SK-N-SH treated with all-trans-retinoic acid at 6 μM for 48 hours (cell line): ENCODE measurements around the gene UBAP1.
"Not testable (repeated sequence)": the region's sequence is repeated elsewhere in the genome, so short reads cannot be mapped to it uniquely, and the experiment has no call there.

Experiments used
- ATAC-seq: fragments of 200-7000 bp; cut with Tn5 transposase; 3 replicates; pipeline ENCODE4 v1.9.1; 2020; ENCODE audit warnings: mild to moderate bottlenecking, moderate library complexity
- CSDC2 ChIP-seq: fragments of 250-450 bp; sonication (Bioruptor Pico); IDR thresholded peaks from 2 replicates; pipeline ENCODE4 v1.5.0; 2020; ENCODE audit warnings: mild to moderate bottlenecking, moderate library complexity
- ESRRG ChIP-seq: fragments of 250-450 bp; sonication (Bioruptor Pico); IDR thresholded peaks from 2 replicates; pipeline ENCODE4 v1.6.1; 2021; ENCODE audit warnings: mild to moderate bottlenecking
- ISL1 ChIP-seq: fragments of 250-450 bp; sonication (Bioruptor Pico); IDR thresholded peaks from 2 replicates; pipeline ENCODE4 v2.1.2; 2022; ENCODE audit warnings: mild to moderate bottlenecking, moderate library complexity
- OSR1 ChIP-seq: fragments of 250-450 bp; sonication (Bioruptor Pico); IDR thresholded peaks from 2 replicates; pipeline ENCODE4 v1.8.0; 2022; ENCODE audit warnings: moderate library complexity, mild to moderate bottlenecking, inconsistent platforms
- PPARA ChIP-seq: fragments of 250-450 bp; sonication (Bioruptor Pico); IDR thresholded peaks from 2 replicates; pipeline ENCODE4 v1.5.0; 2020; ENCODE audit warnings: mild to moderate bottlenecking, borderline replicate concordance
- RARB ChIP-seq: fragments of 250-450 bp; sonication (Bioruptor Pico); IDR thresholded peaks from 2 replicates; pipeline ENCODE4 v1.8.0; 2021; ENCODE audit warnings: mild to moderate bottlenecking, moderate library complexity
- SNAI2 ChIP-seq: fragments of 250-450 bp; sonication (Bioruptor Pico); IDR thresholded peaks from 2 replicates; pipeline ENCODE4 v1.5.0; 2020; ENCODE audit warnings: mild to moderate bottlenecking, moderate library complexity
- TCF4 ChIP-seq: fragments of 250-450 bp; sonication (Bioruptor Pico); IDR thresholded peaks from 2 replicates; pipeline ENCODE4 v1.8.0; 2021; ENCODE audit warnings: mild to moderate bottlenecking, moderate library complexity, borderline replicate concordance
- TOX ChIP-seq: fragments of 250-450 bp; sonication (Bioruptor Pico); IDR thresholded peaks from 2 replicates; pipeline ENCODE4 v1.8.0; 2021; ENCODE audit warnings: mild to moderate bottlenecking, moderate library complexity, borderline replicate concordance
- ZNF565 ChIP-seq: fragments of 450-650 bp; formaldehyde crosslinking; conservative IDR thresholded peaks from 2 replicates; pipeline ENCODE4 v1.5.0; 2020; ENCODE audit warnings: low read depth, mild to moderate bottlenecking, moderate library complexity
- ZNF8 ChIP-seq: fragments of 450-650 bp; formaldehyde crosslinking; IDR thresholded peaks from 2 replicates; pipeline ENCODE4 v1.5.0; 2020; ENCODE audit warnings: mild to moderate bottlenecking, moderate library complexity
- TF ChIP-seq, protein P1 (sequence below): fragments of 250-450 bp; sonication (Bioruptor Pico); IDR thresholded peaks from 2 replicates; pipeline ENCODE4 v1.5.1; 2021; ENCODE audit warnings: mild to moderate bottlenecking, moderate library complexity
- TF ChIP-seq, protein P2 (sequence below): fragments of 250-450 bp; sonication (Bioruptor Pico); IDR thresholded peaks from 2 replicates; pipeline ENCODE4 v1.5.1; 2020; ENCODE audit warnings: low read depth, mild to moderate bottlenecking, moderate library complexity
- TF ChIP-seq, protein P3 (sequence below): fragments of 250-450 bp; sonication (Bioruptor Pico); IDR thresholded peaks from 2 replicates; pipeline ENCODE4 v1.8.0; 2021; ENCODE audit warnings: low read depth, mild to moderate bottlenecking, moderate library complexity, borderline replicate concordance
- TF ChIP-seq, protein P4 (sequence below): fragments of 250-450 bp; sonication (Bioruptor Pico); IDR thresholded peaks from 2 replicates; pipeline ENCODE4 v1.8.0; 2020; ENCODE audit warnings: mild to moderate bottlenecking, moderate library complexity, borderline replicate concordance

UBAP1 gene

DNA sequence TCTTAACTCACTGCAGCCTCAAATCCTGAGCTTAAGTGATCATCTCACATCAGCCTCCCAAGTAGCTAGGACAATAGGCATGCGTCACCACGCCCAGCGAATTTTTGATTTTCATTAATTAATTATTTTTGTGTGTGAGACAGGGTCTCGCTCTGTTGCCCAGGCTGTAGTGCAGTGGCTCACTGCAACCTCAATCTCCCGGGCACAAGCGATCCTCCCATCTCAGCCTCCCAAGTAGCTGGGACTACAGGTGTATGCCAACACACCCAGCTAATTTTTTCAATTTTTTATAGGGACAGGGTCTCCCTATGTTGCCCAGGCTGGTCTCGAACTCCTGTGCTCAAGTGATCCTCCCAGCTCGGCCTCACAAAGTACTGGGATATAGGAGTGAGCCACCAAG lies 41.4 kb downstream of the UBAP1 start:
- no peak for ATAC-seq
- no peak for TF ChIP-seq ISL1 (CRISPR knock-in tag)
- TF ChIP-seq, protein P1, sequence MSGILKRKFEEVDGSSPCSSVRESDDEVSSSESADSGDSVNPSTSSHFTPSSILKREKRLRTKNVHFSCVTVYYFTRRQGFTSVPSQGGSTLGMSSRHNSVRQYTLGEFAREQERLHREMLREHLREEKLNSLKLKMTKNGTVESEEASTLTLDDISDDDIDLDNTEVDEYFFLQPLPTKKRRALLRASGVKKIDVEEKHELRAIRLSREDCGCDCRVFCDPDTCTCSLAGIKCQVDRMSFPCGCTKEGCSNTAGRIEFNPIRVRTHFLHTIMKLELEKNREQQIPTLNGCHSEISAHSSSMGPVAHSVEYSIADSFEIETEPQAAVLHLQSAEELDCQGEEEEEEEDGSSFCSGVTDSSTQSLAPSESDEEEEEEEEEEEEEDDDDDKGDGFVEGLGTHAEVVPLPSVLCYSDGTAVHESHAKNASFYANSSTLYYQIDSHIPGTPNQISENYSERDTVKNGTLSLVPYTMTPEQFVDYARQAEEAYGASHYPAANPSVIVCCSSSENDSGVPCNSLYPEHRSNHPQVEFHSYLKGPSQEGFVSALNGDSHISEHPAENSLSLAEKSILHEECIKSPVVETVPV (CRISPR knock-in tag): no peak
- TF ChIP-seq, protein P2, sequence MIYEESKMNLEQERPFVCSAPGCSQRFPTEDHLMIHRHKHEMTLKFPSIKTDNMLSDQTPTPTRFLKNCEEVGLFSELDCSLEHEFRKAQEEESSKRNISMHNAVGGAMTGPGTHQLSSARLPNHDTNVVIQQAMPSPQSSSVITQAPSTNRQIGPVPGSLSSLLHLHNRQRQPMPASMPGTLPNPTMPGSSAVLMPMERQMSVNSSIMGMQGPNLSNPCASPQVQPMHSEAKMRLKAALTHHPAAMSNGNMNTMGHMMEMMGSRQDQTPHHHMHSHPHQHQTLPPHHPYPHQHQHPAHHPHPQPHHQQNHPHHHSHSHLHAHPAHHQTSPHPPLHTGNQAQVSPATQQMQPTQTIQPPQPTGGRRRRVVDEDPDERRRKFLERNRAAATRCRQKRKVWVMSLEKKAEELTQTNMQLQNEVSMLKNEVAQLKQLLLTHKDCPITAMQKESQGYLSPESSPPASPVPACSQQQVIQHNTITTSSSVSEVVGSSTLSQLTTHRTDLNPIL (CRISPR knock-in tag): no peak
- TF ChIP-seq RARB: no peak
- TF ChIP-seq, protein P3, sequence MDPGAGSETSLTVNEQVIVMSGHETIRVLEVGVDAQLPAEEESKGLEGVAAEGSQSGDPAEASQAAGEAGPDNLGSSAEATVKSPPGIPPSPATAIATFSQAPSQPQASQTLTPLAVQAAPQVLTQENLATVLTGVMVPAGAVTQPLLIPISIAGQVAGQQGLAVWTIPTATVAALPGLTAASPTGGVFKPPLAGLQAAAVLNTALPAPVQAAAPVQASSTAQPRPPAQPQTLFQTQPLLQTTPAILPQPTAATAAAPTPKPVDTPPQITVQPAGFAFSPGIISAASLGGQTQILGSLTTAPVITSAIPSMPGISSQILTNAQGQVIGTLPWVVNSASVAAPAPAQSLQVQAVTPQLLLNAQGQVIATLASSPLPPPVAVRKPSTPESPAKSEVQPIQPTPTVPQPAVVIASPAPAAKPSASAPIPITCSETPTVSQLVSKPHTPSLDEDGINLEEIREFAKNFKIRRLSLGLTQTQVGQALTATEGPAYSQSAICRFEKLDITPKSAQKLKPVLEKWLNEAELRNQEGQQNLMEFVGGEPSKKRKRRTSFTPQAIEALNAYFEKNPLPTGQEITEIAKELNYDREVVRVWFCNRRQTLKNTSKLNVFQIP: no peak
- TF ChIP-seq CSDC2 (CRISPR knock-in tag): no peak
- no peak for TF ChIP-seq ESRRG (CRISPR knock-in tag)
- no peak for TF ChIP-seq ZNF565 (CRISPR knock-in tag)
- TF ChIP-seq TOX (CRISPR knock-in tag): no peak
- TF ChIP-seq SNAI2 (CRISPR knock-in tag): no peak
- no peak for TF ChIP-seq TCF4 (CRISPR knock-in tag)
- TF ChIP-seq OSR1: no peak

DNA sequence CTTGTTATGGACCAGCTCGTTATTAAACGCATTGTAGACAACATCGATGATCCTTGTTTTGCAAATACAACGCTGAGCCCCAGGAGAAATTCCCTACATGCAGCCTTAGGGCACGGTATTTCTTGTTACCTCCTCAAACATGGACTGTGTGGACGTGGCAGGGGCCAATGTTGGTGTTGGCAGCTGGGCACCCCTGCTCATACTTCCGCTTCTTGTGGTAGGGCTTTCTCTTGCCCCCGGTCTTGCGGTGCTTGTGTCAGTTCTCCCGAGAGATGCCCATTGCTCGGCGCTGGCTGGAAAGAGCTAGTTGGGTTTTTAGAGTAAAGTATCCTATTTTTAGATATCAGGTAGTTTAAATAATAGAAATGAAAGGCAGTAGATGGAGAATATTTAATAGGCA lies 45.5 kb downstream of the UBAP1 start:
- no peak for ATAC-seq
- TF ChIP-seq, protein P2 (CRISPR knock-in tag): no peak
- TF ChIP-seq PPARA (CRISPR knock-in tag): no peak

DNA sequence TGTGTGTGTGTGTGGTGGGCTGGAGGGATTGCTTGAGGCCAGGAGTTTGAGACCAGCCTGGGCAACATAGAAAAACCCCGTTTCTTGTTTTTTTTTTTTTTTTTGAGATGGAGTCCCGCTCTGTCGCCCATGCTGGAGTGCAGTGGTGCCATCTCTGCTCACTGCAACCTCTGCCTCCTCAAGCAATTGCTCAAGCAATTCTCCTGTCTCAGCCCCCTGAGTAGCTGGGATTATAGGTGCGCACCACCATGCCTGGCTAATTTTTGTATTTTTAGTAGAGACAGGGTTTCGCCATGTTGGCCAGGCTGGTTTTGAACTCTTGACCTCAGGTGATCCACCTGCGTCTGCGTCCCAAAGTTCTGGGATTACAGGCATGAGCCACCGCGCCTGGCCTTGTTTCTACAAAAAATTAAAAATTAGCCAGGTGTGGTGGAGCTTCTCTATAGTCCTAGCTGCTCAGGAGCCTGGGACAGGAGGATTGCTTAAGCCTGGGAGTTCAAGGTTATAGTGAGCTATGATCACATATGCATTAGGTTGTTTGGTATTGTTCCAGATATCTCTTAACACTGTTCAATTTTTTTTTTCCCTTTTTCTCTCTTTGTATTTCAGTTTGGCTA lies 47.4 kb downstream of the UBAP1 start:
- not testable (repeated sequence) for ATAC-seq

DNA sequence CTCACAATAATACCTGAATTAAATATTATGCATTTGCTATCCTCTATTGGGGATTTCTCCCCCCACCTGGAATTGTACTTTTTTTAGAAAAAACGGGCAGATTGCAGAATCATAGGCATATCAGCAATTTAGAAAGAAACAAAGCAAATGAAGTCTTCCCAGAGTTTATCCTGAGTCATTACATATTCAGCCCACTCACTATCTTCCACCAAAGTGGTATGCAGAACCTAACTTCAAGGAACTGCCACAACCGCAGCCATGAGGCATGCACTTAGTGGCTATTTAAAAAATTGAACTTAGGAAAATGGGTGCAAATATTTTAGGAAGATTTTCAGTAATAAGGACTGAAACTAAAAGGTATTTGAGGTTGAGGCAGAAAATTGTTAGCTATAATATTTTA lies 48.6 kb downstream of the UBAP1 start:
- TF ChIP-seq, protein P4, sequence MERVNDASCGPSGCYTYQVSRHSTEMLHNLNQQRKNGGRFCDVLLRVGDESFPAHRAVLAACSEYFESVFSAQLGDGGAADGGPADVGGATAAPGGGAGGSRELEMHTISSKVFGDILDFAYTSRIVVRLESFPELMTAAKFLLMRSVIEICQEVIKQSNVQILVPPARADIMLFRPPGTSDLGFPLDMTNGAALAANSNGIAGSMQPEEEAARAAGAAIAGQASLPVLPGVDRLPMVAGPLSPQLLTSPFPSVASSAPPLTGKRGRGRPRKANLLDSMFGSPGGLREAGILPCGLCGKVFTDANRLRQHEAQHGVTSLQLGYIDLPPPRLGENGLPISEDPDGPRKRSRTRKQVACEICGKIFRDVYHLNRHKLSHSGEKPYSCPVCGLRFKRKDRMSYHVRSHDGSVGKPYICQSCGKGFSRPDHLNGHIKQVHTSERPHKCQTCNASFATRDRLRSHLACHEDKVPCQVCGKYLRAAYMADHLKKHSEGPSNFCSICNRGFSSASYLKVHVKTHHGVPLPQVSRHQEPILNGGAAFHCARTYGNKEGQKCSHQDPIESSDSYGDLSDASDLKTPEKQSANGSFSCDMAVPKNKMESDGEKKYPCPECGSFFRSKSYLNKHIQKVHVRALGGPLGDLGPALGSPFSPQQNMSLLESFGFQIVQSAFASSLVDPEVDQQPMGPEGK (CRISPR knock-in tag): no peak
- no peak for TF ChIP-seq ZNF8 (CRISPR knock-in tag)
- no peak for TF ChIP-seq CSDC2 (CRISPR knock-in tag)
- TF ChIP-seq, protein P1 (CRISPR knock-in tag): no peak
- TF ChIP-seq, protein P3: no peak
- TF ChIP-seq, all 23 proteins: peak for 0
- no peak for ATAC-seq
